ENCODE results near the gene NFE2L2. TPM values are rescaled to one million over a fixed set of nuclear protein-coding genes. Genes with fewer than 3 reads are reported as not detected.

NFE2L2 gene
- total RNA-seq, 1 experiment from 2014 or later: 26.3 TPM

DNA sequence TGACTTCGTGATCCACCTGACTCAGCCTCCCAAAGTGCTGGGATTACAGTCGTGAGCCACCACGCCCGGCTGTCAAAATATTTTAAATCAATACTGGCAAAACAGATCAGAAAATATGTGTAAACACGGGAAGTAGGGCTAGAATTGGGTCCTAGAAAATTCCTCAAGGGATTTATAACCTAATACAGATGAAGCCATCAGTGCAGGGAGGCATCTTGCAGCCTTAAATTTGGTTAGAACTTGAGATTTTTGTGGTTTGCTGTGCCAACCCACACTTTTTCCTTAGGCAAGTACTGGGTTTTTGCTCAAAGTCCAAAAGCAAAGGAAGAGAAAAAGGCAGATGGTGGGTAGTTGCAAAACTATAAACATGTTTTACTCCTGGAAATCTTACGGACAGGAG, 33.7 kb upstream of the NFE2L2 start:
- POLR2A ChIA-PET: no interaction called here
- no peak for TF ChIP-seq FOXP4 (CRISPR knock-in tag; IDR thresholded peaks at IDR 0.05)
- TF ChIP-seq ZNF219 (CRISPR knock-in tag; IDR thresholded peaks at IDR 0.05; ENCODE audit: borderline replicate concordance): no peak
- TF ChIP-seq, protein P1, sequence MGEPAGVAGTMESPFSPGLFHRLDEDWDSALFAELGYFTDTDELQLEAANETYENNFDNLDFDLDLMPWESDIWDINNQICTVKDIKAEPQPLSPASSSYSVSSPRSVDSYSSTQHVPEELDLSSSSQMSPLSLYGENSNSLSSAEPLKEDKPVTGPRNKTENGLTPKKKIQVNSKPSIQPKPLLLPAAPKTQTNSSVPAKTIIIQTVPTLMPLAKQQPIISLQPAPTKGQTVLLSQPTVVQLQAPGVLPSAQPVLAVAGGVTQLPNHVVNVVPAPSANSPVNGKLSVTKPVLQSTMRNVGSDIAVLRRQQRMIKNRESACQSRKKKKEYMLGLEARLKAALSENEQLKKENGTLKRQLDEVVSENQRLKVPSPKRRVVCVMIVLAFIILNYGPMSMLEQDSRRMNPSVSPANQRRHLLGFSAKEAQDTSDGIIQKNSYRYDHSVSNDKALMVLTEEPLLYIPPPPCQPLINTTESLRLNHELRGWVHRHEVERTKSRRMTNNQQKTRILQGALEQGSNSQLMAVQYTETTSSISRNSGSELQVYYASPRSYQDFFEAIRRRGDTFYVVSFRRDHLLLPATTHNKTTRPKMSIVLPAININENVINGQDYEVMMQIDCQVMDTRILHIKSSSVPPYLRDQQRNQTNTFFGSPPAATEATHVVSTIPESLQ (CRISPR knock-in tag; IDR thresholded peaks at IDR 0.05): no peak
- TF ChIP-seq AFF4 (CRISPR knock-in tag; IDR thresholded peaks at IDR 0.05; ENCODE audit: borderline replicate concordance): no peak
- no peak for TF ChIP-seq CREM (CRISPR knock-in tag; IDR thresholded peaks at IDR 0.05)
- TF ChIP-seq ELF4 (CRISPR knock-in tag; IDR thresholded peaks at IDR 0.05; ENCODE audit: low read depth): no peak
- no peak for TF ChIP-seq ZMAT4 (CRISPR knock-in tag; IDR thresholded peaks at IDR 0.05)
- no peak for TF ChIP-seq FOXP1 (CRISPR knock-in tag; IDR thresholded peaks at IDR 0.05; ENCODE audit: borderline replicate concordance)
- no peak for TF ChIP-seq ZNF423 (CRISPR knock-in tag; IDR thresholded peaks at IDR 0.05)
- TF ChIP-seq, protein P2, sequence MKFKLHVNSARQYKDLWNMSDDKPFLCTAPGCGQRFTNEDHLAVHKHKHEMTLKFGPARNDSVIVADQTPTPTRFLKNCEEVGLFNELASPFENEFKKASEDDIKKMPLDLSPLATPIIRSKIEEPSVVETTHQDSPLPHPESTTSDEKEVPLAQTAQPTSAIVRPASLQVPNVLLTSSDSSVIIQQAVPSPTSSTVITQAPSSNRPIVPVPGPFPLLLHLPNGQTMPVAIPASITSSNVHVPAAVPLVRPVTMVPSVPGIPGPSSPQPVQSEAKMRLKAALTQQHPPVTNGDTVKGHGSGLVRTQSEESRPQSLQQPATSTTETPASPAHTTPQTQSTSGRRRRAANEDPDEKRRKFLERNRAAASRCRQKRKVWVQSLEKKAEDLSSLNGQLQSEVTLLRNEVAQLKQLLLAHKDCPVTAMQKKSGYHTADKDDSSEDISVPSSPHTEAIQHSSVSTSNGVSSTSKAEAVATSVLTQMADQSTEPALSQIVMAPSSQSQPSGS (CRISPR knock-in tag; IDR thresholded peaks at IDR 0.05; ENCODE audit: borderline replicate concordance, low read depth): no peak
- no peak for TF ChIP-seq NFATC4 (CRISPR knock-in tag; IDR thresholded peaks at IDR 0.05)
- no peak for TF ChIP-seq FOXK1 (CRISPR knock-in tag; IDR thresholded peaks at IDR 0.05)
- no peak for TF ChIP-seq GABPB1 (CRISPR knock-in tag; IDR thresholded peaks at IDR 0.05)
- TF ChIP-seq ZNF232 (CRISPR knock-in tag; IDR thresholded peaks at IDR 0.05): no peak
- TF ChIP-seq, protein P3, sequence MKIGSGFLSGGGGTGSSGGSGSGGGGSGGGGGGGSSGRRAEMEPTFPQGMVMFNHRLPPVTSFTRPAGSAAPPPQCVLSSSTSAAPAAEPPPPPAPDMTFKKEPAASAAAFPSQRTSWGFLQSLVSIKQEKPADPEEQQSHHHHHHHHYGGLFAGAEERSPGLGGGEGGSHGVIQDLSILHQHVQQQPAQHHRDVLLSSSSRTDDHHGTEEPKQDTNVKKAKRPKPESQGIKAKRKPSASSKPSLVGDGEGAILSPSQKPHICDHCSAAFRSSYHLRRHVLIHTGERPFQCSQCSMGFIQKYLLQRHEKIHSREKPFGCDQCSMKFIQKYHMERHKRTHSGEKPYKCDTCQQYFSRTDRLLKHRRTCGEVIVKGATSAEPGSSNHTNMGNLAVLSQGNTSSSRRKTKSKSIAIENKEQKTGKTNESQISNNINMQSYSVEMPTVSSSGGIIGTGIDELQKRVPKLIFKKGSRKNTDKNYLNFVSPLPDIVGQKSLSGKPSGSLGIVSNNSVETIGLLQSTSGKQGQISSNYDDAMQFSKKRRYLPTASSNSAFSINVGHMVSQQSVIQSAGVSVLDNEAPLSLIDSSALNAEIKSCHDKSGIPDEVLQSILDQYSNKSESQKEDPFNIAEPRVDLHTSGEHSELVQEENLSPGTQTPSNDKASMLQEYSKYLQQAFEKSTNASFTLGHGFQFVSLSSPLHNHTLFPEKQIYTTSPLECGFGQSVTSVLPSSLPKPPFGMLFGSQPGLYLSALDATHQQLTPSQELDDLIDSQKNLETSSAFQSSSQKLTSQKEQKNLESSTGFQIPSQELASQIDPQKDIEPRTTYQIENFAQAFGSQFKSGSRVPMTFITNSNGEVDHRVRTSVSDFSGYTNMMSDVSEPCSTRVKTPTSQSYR (CRISPR knock-in tag; IDR thresholded peaks at IDR 0.05): no peak
- no peak for TF ChIP-seq FOXJ3 (CRISPR knock-in tag; IDR thresholded peaks at IDR 0.05; ENCODE audit: borderline replicate concordance)
- TF ChIP-seq RORB (CRISPR knock-in tag; IDR thresholded peaks at IDR 0.05): no peak
- TF ChIP-seq PRDM15 (CRISPR knock-in tag; IDR thresholded peaks at IDR 0.05): no peak
- TF ChIP-seq ZBTB21 (CRISPR knock-in tag; IDR thresholded peaks at IDR 0.05; ENCODE audit: borderline replicate concordance): no peak
- CTCF ChIA-PET: no interaction called here
- H3K27ac Mint-ChIP-seq: no peak overlapping the region
- no peaks in the 10 kb centered on the region for H3K4me1 Mint-ChIP-seq
- H3K4me3 Mint-ChIP-seq: no peak overlapping the region
- no peaks in the 10 kb centered on the region for H3K9me3 Mint-ChIP-seq
- no peak for ATAC-seq
- H3K27me3 Mint-ChIP-seq (ENCODE audit: low read depth): no peaks in the 10 kb centered on the region; the same call in 1 of the 2 replicates
- no peaks in the 10 kb centered on the region for H3K36me3 Mint-ChIP-seq
- no peak for DNase-seq (ENCODE audit: low spot score)
